Hepatocyte (in vitro differentiated cells): Measurements from ENCODE around the gene INO80. TPM values are rescaled to one million over a fixed set of nuclear protein-coding genes. Genes with fewer than 3 reads are reported as not detected.

Experiments used
- DNase-seq: peaks from one replicate; pipeline ENCODE4 v3.0.0-alpha.2; 2016; ENCODE audit warnings: low spot score
- H2AFZ ChIP-seq: fragments of 200-600 bp; sonication (generic); 2 replicates; pipeline ENCODE4 v1.6.0; 2016; ENCODE audit warnings: antibody characterized with exemption, mild to moderate bottlenecking
- H3K27ac ChIP-seq: fragments of 200-600 bp; sonication (generic); 2 replicates; pipeline ENCODE4 v1.5.1; 2016; ENCODE audit warnings: mild to moderate bottlenecking
- H3K27me3 ChIP-seq: fragments of 200-600 bp; sonication (generic); 2 replicates; pipeline ENCODE4 v1.6.1; 2016
- H3K36me3 ChIP-seq: fragments of 200-600 bp; sonication (generic); replicated peaks from 2 replicates; pipeline ENCODE4 v1.5.1; 2016; ENCODE audit warnings: low read depth; ENCODE audit not compliant: insufficient read depth
- H3K4me1 ChIP-seq: fragments of 200-600 bp; sonication (generic); 2 replicates; pipeline ENCODE4 v1.5.1; 2016; ENCODE audit warnings: mild to moderate bottlenecking, moderate library complexity; ENCODE audit not compliant: insufficient read depth
- H3K4me2 ChIP-seq: fragments of 200-600 bp; sonication (generic); 2 replicates; pipeline ENCODE4 v1.6.0; 2016
- H3K4me3 ChIP-seq: fragments of 200-600 bp; sonication (generic); 2 replicates; pipeline ENCODE4 v1.5.1; 2016; ENCODE audit warnings: mild to moderate bottlenecking
- H3K79me2 ChIP-seq: fragments of 200-600 bp; sonication (generic); 2 replicates; pipeline ENCODE4 v1.6.0; 2017; ENCODE audit warnings: mild to moderate bottlenecking
- H3K9me2 ChIP-seq: fragments of 200-600 bp; sonication (generic); replicated peaks from 2 replicates; pipeline ENCODE4 v1.6.0; 2017; ENCODE audit warnings: mild to moderate bottlenecking; ENCODE audit not compliant: insufficient read depth
- H3K9me3 ChIP-seq: fragments of 200-600 bp; sonication (generic); 2 replicates; pipeline ENCODE4 v1.5.1; 2016; ENCODE audit warnings: low read depth, mild to moderate bottlenecking
- H4K20me1 ChIP-seq: fragments of 200-600 bp; sonication (generic); 2 replicates; pipeline ENCODE4 v1.6.0; 2016; ENCODE audit warnings: mild to moderate bottlenecking; ENCODE audit not compliant: insufficient read depth, poor library complexity, severe bottlenecking
- EZH2 ChIP-seq: fragments of 200-600 bp; sonication (generic); IDR thresholded peaks from 2 replicates; pipeline ENCODE4 v1.6.1; 2016; ENCODE audit warnings: antibody characterized with exemption, mild to moderate bottlenecking, borderline replicate concordance
- EZH2phosphoT487 ChIP-seq: fragments of 200-600 bp; sonication (generic); IDR thresholded peaks from one replicate; pipeline ENCODE4 v1.6.1; 2018; ENCODE audit warnings: antibody characterized with exemption, mild to moderate bottlenecking, low read depth, moderate library complexity; ENCODE audit not compliant: unreplicated experiment, severe bottlenecking
- WGBS: methylation state at CpG from one replicate; pipeline ENCODE4 v1.1.6; 2016; ENCODE audit warnings: low lambda C conversion rate; ENCODE audit errors: missing lambda C conversion rate; 5-methylcytosine and 5-hydroxymethylcytosine counted together
- polyA plus RNA-seq: library from polyadenylated mRNA; unstranded; fragments of >200 nt; fragmentation: Nextera tagmentation; extraction: Ambion mirVana; gene quantifications from 2 replicates; pipeline ENCODE4 v1.2.1, GENCODE V29; 2016
- total RNA-seq: library from RNA; depleted of rRNA; stranded (reverse); fragments of >200 nt; gene quantifications from 2 replicates; pipeline ENCODE4 v1.2.3, GENCODE V29; 2014
- TF ChIP-seq, protein P1 (sequence below): fragments of 200-600 bp; sonication (generic); IDR thresholded peaks from 2 replicates; pipeline ENCODE4 v1.5.1; 2016; ENCODE audit warnings: antibody characterized with exemption, mild to moderate bottlenecking; ENCODE audit not compliant: poor library complexity

The INO80 gene
- total and polyA plus RNA-seq, 2 experiments from 2014 or later: 4.5 to 15.5 TPM

DNA sequence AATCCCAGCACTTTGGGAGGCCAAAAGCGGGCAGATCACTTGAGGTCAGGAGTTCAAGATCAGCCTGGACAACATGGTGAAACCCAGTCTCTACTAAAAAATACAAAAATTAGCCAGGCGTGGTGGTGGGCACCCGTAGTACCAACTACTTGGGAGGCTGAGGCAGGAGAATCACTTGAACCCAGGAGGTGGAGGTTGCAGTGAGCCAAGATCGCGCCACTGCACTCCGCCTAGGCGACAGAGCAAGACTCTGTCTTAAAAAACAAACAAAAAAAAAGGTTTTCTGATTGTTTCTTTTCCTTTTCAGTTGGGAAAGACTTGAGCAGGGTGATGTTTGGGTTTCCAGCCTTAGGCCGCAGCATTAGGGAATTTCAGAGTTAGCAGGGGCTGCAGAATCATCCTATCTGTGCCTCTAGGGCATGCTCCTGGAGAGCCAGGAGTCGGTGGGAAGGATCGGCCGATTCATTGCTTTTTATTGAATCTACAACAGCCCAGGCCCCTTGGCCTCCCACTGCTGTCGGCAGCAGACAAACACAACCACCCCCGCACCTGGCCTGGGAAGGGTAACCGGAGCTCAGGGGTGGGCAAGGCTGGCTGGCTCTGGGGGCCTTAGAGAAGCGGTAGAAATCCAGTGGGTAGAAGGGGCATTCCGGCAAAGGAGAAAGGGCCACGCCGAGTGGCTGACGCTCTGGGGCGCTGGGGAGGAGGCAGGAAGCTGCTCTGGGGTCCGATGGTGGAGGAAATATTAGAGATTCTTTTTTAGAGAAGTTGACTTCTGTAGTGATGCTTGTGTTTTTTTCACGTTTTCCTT is 156.5 kb downstream of the INO80 start:
- no peaks in the 10 kb centered on the region for H3K9me3 ChIP-seq
- H4K20me1 ChIP-seq: peaks cover 22% of the 10 kb centered on the region
- whole genome bisulfite sequencing: 71% methylated on average over 22 of the region's 22 CpGs
- no peaks in the 10 kb centered on the region for H3K9me2 ChIP-seq
- H3K4me1 ChIP-seq: peaks cover 3% of the 10 kb centered on the region
- no peaks in the 10 kb centered on the region for H3K27me3 ChIP-seq
- no peak overlapping the region for H3K27ac ChIP-seq
- no peak overlapping the region for H3K4me2 ChIP-seq
- no peak for DNase-seq
- TF ChIP-seq, protein P1, sequence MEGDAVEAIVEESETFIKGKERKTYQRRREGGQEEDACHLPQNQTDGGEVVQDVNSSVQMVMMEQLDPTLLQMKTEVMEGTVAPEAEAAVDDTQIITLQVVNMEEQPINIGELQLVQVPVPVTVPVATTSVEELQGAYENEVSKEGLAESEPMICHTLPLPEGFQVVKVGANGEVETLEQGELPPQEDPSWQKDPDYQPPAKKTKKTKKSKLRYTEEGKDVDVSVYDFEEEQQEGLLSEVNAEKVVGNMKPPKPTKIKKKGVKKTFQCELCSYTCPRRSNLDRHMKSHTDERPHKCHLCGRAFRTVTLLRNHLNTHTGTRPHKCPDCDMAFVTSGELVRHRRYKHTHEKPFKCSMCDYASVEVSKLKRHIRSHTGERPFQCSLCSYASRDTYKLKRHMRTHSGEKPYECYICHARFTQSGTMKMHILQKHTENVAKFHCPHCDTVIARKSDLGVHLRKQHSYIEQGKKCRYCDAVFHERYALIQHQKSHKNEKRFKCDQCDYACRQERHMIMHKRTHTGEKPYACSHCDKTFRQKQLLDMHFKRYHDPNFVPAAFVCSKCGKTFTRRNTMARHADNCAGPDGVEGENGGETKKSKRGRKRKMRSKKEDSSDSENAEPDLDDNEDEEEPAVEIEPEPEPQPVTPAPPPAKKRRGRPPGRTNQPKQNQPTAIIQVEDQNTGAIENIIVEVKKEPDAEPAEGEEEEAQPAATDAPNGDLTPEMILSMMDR: no peak
- no peak for TF ChIP-seq EZH2phosphoT487
- no peak for TF ChIP-seq EZH2
- no peak overlapping the region for H3K4me3 ChIP-seq
- no peaks in the 10 kb centered on the region for H3K36me3 ChIP-seq
- no peak overlapping the region for H2AFZ ChIP-seq
- H3K79me2 ChIP-seq: peaks cover 11% of the 10 kb centered on the region

DNA sequence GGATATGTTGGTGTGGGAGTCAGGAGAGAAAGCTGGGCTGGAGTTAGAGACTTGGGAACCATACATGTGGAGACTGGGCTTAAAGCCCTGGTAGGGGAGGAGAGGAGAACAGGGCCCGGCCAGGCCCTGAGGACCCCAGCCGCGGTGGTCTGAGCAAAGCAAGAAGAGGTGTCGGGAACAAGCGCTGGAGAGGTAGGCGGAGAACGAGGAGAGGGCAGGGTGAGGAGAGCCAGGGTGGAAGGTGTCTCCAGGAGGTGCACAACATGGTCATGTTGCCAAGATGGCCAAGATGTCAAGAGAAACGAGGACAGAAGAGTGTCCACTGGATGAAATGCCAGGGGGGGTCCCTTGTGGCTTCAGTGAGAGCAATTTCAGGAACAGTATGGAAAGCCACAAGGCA is 157.4 kb downstream of the INO80 start:
- Histone ChIP-seq H2AFZ (no peak overlapping the region), H3K4me1 (peaks cover 3% of the 10 kb centered on the region), H4K20me1 (peaks cover 24% of the 10 kb centered on the region), H3K4me2 (no peak overlapping the region), H3K79me2 (peaks cover 14% of the 10 kb centered on the region), H3K4me3 (no peak overlapping the region), H3K27me3 (no peaks in the 10 kb centered on the region), H3K36me3 (no peaks in the 10 kb centered on the region), H3K27ac (no peak overlapping the region), H3K9me2 (no peaks in the 10 kb centered on the region), H3K9me3 (no peaks in the 10 kb centered on the region)
- 91% methylated on average over 8 of the region's 8 CpGs for WGBS
- DNase-seq: peak; percentile 6
- TF ChIP-seq EZH2phosphoT487 (no peak), EZH2 (no peak)
- TF ChIP-seq, protein P1: no peak

DNA sequence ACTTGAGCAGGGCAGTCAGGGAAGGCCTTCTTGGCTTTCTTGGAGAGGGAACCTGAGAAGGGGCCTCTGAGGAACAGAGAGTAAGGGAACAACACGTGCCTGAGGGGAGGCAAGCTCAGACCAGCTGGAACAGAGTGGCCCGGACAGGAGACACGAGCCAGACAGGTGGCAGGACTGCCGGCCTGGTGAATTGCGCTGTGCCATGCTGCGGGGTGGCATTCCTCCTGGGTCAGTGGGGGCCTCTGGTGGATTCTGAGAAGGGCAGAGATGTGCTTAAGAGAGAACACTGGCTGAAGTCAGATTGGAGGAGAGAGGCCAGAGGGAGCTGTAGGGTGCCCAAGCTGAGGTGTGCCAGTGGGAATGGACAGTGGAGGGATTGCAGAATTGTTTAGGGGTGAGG is 157.9 kb downstream of the INO80 start:
- DNase-seq: no peak
- Histone ChIP-seq H2AFZ (no peak overlapping the region), H3K4me1 (peaks cover 3% of the 10 kb centered on the region), H3K36me3 (no peaks in the 10 kb centered on the region), H3K9me2 (no peaks in the 10 kb centered on the region), H3K27ac (no peak overlapping the region), H3K4me3 (no peak overlapping the region), H4K20me1 (peaks cover 24% of the 10 kb centered on the region), H3K4me2 (no peak overlapping the region), H3K79me2 (peaks cover 17% of the 10 kb centered on the region), H3K27me3 (no peaks in the 10 kb centered on the region), H3K9me3 (no peaks in the 10 kb centered on the region)
- TF ChIP-seq EZH2phosphoT487 (no peak), EZH2 (no peak)
- TF ChIP-seq, protein P1: no peak
- WGBS: 85% methylated on average over 6 of the region's 6 CpGs
